Mesenteric fat pad (tissue), 1 donor: ENCODE measurements around the gene KDM8. TPM values are rescaled to one million over a fixed set of nuclear protein-coding genes. Genes with fewer than 3 reads are reported as not detected.

ENCODE experiments used
- DNase-seq: peaks from one replicate; pipeline ENCODE4 v3.0.0-alpha.2; 2020; ENCODE audit warnings: low spot score
- total RNA-seq: library from RNA; stranded (reverse); fragmentation: NEBNext Ultra II Directional; extraction: Animal tissue kit (Norgen Biotek cat#: 25700); gene quantifications from one replicate; pipeline ENCODE4 v1.2.1, GENCODE V29; 2021
- donor health status: DM: yes; HTN: yes; CAD: no.

Gene KDM8
- total RNA-seq, 1 donor from 2014 or later, result 3.5 TPM

- no peak for DNase-seq
Measured at GRCh38 chr16:27214084-27214961, 11.0 kb downstream of the KDM8 start.

- DNase-seq, result no peak
Measured at GRCh38 chr16:27215660-27216059, 12.3 kb downstream of the KDM8 start.

- no peak for DNase-seq
Measured at GRCh38 chr16:27216297-27216885, 13.1 kb downstream of the KDM8 start.

GRCh38 chr16:27217256-27217655 is 13.9 kb downstream of the KDM8 start:
- no peak for DNase-seq

- no peak for DNase-seq
Measured at GRCh38 chr16:27218756-27219155, 15.4 kb downstream of the KDM8 start.

GRCh38 chr16:27219161-27219560 is 15.8 kb downstream of the KDM8 start:
- DNase-seq, result no peak

- DNase-seq, result no peak
Measured at GRCh38 chr16:27220120-27220519, 16.8 kb downstream of the KDM8 start.

GRCh38 chr16:27220527-27220926 is 17.2 kb downstream of the KDM8 start:
- DNase-seq, result no peak

GRCh38 chr16:27220991-27221390 is 17.7 kb downstream of the KDM8 start:
- DNase-seq, result no peak

GRCh38 chr16:27221576-27222248 is 18.4 kb downstream of the KDM8 start:
- DNase-seq, result no peak

- no peak for DNase-seq
Measured at GRCh38 chr16:27222249-27223225, 19.2 kb downstream of the KDM8 start.

GRCh38 chr16:27223226-27223610 is 19.9 kb downstream of the KDM8 start:
- DNase-seq, result no peak

GRCh38 chr16:27223701-27224100 is 20.4 kb downstream of the KDM8 start:
- DNase-seq, result no peak

- no peak for DNase-seq
Measured at GRCh38 chr16:27224271-27224737, 21.0 kb downstream of the KDM8 start.

- no peak for DNase-seq
Measured at GRCh38 chr16:27224741-27225300, 21.5 kb downstream of the KDM8 start.

GRCh38 chr16:27225536-27226360 is 22.4 kb downstream of the KDM8 start:
- DNase-seq, result no peak

GRCh38 chr16:27226476-27226875 is 23.1 kb downstream of the KDM8 start:
- no peak for DNase-seq

- DNase-seq, result no peak
Measured at GRCh38 chr16:27226976-27227705, 23.8 kb downstream of the KDM8 start.

GRCh38 chr16:27228045-27228444 is 24.7 kb downstream of the KDM8 start:
- no peak for DNase-seq
